ENCODE data around the gene GARRE1.
"Not testable (repeated sequence)": the region's sequence is repeated elsewhere in the genome, so short reads cannot be mapped to it uniquely, and the experiment has no call there.

GARRE1 gene

GRCh38 chr19:34261334-34262109 is 7.2 kb downstream of the GARRE1 start:
- no peak for DNase-seq

GRCh38 chr19:34263745-34264237 is 9.4 kb downstream of the GARRE1 start:
- DNase-seq, result no peak

GRCh38 chr19:34265221-34265650 is 10.9 kb downstream of the GARRE1 start:
- DNase-seq, result no peak

- no peak for DNase-seq
Observed at GRCh38 chr19:34269081-34269480, 14.7 kb downstream of the GARRE1 start.

GRCh38 chr19:34269489-34269888 is 15.1 kb downstream of the GARRE1 start:
- no peak for DNase-seq

- peak; percentile 72 for DNase-seq
Observed at GRCh38 chr19:34269968-34270621, 15.7 kb downstream of the GARRE1 start.

- DNase-seq, result no peak
Observed at GRCh38 chr19:34273121-34273520, 18.8 kb downstream of the GARRE1 start.

- no peak for DNase-seq
Observed at GRCh38 chr19:34274284-34274826, 20.0 kb downstream of the GARRE1 start.

GRCh38 chr19:34274827-34275625 is 20.7 kb downstream of the GARRE1 start:
- no peak for DNase-seq

GRCh38 chr19:34275705-34276104 is 21.4 kb downstream of the GARRE1 start:
- DNase-seq, result no peak

- no peak for DNase-seq
Observed at GRCh38 chr19:34276614-34277013, 22.3 kb downstream of the GARRE1 start.

GRCh38 chr19:34277244-34277643 is 22.9 kb downstream of the GARRE1 start:
- no peak for DNase-seq

GRCh38 chr19:34278783-34279182 is 24.4 kb downstream of the GARRE1 start:
- DNase-seq, result no peak

GRCh38 chr19:34281444-34281843 is 27.1 kb downstream of the GARRE1 start:
- DNase-seq, result not testable (repeated sequence)

GRCh38 chr19:34282611-34283519 is 28.5 kb downstream of the GARRE1 start:
- DNase-seq, result no peak

- no peak for DNase-seq
Observed at GRCh38 chr19:34284505-34284904, 30.2 kb downstream of the GARRE1 start.

GRCh38 chr19:34287662-34288140 is 33.3 kb downstream of the GARRE1 start:
- no peak for DNase-seq

- DNase-seq, result no peak
Observed at GRCh38 chr19:34288381-34288780, 34.0 kb downstream of the GARRE1 start.

- no peak for DNase-seq
Observed at GRCh38 chr19:34291235-34291634, 36.9 kb downstream of the GARRE1 start.

- DNase-seq, result no peak
Observed at GRCh38 chr19:34295103-34295502, 40.7 kb downstream of the GARRE1 start.

- no peak for DNase-seq
Observed at GRCh38 chr19:34298891-34299520, 44.7 kb downstream of the GARRE1 start.

Data from GF-D8 (cell line).